HG02973 (cell line): ENCODE measurements around the gene CEP55.
A peak's percentile ranks its signal among the peaks of the same experiment; 100 is the strongest.

ENCODE experiments used
- ATAC-seq: cut with Tn5 transposase; IDR thresholded peaks from one replicate; pipeline ENCODE4 v1.9.1; 2021; ENCODE audit warnings: moderate library complexity; ENCODE audit not compliant: unreplicated experiment

Gene CEP55

GRCh38 chr10:93468461-93469213 lies 27.8 kb upstream of the CEP55 start:
- ATAC-seq, result no peak

DNA sequence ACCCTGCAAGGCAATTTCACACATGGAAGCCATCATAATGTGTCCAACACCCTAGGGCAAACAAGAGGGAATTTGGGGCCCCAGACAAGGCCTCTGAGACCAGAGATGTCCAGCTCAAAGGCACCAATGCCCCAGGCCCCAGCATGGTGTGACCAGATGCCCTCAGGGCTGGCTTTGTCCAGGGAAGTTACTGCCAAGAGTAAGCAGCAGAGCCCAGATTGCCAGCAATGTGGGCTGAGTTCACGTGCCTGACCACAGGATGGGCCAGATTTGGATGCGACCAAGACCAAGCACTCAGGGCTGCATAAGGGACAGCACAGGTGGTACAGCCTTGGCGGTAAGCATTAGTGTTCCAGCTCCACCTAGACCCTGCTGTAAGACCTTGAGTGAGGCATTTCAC lies 27.0 kb upstream of the CEP55 start:
- ATAC-seq, result no peak

GRCh38 chr10:93471110-93471651 lies 25.2 kb upstream of the CEP55 start:
- ATAC-seq, result no peak

DNA sequence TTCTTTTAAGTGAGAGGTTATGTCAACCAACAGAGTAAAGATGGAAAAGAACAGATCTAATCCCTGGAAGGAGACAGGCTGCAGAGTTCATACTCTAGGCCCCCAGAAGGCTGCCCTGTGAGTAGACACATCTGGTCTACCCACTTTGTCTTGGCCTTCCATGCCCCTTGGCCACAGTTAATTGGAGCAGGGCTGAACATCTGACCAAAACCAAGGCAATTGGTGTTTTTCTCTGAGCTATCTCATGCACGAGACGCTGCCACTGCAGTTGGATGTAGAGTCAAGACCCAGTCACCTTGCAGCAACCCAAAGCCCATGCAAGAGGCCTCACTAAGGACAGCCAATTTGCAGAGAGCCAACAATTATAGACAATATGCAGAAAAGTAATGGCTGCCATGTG lies 23.3 kb upstream of the CEP55 start:
- ATAC-seq, result no peak

GRCh38 chr10:93473804-93474472 lies 22.5 kb upstream of the CEP55 start:
- ATAC-seq, result no peak

DNA sequence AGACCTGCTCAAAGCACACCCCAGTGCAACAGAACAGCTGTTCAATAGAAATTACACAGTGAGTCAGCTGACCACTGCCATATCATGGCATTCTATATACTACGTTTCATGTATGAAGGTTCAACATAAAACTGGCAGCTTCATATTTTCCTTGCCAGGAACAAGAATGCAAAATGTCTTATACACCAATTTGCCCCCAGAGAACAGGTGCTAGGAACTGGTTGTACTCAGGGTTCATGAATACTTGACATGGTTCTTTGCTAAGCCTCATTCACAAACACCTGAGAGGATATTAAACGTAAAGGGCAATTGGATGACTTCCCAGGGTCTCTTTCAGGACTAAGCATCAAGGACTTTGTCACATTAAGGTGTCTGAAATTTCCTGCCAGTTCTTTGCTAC lies 21.2 kb upstream of the CEP55 start:
- no peak for ATAC-seq

DNA sequence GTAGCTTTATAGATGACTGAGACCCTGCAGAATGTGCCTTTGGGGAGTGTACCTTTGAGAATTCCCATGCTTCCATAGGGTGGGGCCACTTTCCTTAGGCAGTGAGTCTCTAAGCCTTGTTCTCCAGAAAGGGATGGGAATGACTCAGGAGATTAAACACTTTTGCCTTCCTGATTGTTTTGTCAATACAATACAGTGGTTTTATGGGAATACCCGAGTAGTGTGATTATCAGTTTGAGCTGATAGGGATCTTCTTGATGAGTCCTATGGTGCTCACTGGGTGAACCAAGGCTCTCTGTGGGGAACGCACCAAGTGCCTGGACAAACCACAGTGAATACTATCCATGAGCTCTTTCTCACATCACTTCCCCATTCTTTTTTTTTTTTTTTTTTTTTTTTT lies 20.5 kb upstream of the CEP55 start:
- no peak for ATAC-seq

DNA sequence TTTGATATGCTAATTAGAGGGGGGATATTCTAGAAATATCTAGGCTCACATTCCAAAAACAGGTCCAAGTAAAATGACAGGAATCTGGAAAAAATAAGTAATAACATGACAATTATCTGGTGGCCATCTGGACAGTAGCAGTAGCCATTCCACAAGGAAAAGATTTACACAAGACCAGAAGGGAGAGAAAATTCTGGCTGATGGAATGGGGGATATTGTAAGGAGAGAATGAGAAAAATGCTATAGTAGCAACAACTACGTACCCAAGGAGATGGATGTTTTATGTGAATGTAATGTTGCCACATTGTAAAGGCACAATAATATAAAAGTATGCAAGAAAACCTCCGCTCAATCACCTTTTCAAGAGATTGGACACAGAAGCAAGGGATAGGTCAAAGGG lies 19.7 kb upstream of the CEP55 start:
- ATAC-seq, result no peak

GRCh38 chr10:93478873-93479272 lies 17.5 kb upstream of the CEP55 start:
- ATAC-seq, result no peak

DNA sequence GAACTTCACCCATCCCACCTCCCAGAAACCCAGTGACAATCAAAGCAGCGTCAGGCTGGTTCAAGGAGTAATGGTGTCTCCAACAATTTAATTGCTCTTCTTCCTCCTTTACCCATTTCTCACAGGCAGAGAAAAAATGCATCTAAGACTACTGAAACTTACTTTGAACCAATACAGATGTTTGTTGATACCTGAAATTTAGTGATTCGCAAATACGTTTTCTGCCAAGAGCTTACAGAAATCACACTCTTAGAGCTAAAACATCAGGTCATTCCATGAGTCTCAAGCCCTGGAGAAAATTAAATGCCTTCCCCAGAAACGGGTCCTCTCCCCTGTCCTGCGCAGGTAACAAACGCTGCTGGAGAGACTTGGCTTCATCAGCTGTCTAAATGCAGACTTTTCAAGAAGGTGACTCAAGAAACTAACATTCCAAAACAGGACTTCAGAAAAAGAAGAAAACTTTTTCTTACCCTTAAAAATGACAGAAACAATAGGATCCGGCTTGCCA lies 14.7 kb upstream of the CEP55 start:
- ATAC-seq, result no peak

- ATAC-seq, result peak; percentile 84
Observed at GRCh38 chr10:93482145-93482834, 14.1 kb upstream of the CEP55 start, which contains the start of gene MYOF. TSS of gene MYOF (minus strand) at chr10:93482334. CDS start at chr10:93482194, 140 bp downstream.

DNA sequence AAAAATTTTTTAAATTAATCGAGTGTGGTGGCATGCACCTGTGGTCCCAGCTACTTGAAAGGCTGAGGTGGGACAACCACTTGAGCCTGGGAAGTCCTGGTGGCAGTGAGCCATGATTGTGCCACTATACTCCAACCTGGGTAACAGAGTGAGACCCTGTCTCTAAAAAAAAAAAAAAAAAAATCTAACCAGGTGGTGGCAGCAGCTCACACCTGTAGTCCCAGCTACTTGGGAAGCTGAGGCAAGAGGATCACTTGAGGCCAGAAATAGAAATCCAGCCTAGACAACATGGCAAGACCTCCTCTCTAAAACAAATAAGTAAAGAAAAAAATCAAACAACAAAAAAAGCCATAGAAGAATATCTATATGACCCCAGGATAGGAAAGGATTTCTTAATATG lies 10.7 kb upstream of the CEP55 start:
- ATAC-seq, result no peak

DNA sequence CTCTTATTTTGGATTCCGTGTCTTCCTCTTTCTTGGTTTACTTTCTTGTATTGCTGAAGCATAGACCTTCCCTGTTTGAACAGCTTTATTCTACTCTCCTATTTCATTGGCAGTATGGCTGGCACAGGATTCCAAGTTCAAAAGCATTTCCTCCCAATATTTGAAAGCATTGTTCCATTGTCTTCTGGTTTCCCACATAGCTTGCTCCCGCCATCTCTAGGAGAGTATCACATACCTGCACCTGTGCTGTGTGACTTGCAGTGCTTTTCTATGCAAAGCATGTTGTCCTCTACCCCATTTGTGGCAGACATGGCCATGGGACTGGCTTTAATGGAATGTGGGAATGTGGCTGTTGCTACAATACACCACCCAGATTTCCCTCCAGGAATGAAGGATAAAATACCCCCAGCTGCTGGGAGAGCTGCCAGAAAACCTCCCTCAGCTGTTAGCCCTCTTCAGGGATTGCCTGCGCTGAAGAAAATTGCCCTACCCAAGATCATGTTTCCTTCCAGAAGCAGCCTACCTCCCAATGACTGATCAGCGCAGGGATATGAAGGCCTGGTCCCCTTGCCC lies 7.4 kb upstream of the CEP55 start:
- ATAC-seq, result no peak

DNA sequence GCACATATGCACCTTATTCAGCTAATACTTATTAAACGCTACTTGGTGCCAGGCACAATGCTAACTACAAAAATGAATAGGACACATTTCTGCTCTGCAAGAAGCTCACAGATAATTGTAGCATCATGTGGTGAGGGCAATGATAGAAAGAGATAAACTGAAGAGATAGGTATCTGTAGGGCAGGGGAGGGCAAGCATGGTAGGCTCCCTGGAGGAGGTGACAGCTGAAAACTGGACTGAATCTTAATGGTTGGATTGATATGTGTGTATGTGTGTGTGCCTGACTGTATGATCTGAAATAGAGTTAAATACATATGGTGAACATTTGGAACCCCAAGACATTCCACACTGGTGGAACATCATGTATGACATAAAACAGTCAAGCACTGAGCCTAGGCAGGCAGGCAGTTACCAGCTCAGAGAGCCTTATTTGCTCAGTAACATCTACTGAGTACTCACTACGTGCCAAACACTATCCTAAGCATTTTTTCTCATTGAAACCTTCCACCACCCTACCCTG lies 4.8 kb upstream of the CEP55 start:
- ATAC-seq, result no peak

- no peak for ATAC-seq
Observed at GRCh38 chr10:93493162-93493561, 3.2 kb upstream of the CEP55 start.

GRCh38 chr10:93494494-93494893 lies 1.9 kb upstream of the CEP55 start:
- no peak for ATAC-seq

- ATAC-seq, result peak; percentile 19
Observed at GRCh38 chr10:93495654-93496321, 624 bp upstream of the CEP55 start.

DNA sequence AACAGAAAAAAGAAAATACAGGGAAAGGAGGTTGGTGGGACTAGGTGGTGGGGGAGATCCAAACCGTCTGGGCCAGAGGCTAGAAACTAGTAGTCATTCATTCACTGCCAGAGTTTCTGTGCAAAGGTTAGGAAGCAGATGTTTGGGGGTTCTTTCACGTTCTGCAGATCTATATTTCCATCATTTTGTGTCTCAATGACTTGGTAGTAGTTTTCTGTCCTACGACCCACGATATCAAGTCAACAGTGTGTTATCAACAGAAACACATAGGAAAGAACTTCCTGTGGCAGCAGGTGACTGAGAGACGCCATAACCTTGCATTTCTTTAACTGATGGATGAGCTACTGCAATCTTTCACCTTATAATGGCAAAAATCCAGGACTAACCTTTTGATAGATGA lies 1.8 kb downstream of the CEP55 start:
- no peak for ATAC-seq

GRCh38 chr10:93501650-93502049 lies 5.2 kb downstream of the CEP55 start:
- ATAC-seq, result no peak

GRCh38 chr10:93503075-93503474 lies 6.7 kb downstream of the CEP55 start:
- peak; percentile 65 for ATAC-seq
